Measurements from ENCODE around the gene HDLBP.
A peak's percentile ranks its signal among the peaks of the same experiment; 100 is the strongest.
"Not testable (repeated sequence)": the region's sequence is repeated elsewhere in the genome, so short reads cannot be mapped to it uniquely, and the experiment has no call there.

The HDLBP gene

DNA sequence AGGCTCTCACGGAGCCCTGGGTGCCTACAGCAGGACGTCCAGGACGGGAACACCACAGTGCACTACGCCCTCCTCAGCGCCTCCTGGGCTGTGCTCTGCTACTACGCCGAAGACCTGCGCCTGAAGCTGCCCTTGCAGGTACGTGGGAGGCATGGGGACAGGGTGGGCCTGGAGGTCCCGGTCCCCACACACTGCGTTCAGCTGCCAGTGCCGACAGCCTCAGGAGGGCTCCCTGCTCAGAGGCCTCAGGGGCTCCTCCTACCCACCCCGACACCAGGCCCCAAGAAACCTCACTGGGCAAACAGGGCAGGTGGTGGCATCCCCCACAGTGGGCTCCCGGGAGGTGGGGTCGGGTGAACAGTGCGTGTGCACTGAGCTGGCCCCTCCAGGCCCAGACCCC, 116.2 kb downstream of the HDLBP start:
- Histone ChIP-seq H3K27me3 (ENCODE audit: insufficient read depth, poor library complexity, severe bottlenecking) (no peaks in the 10 kb centered on the region), H3K4me3 (ENCODE audit: severe bottlenecking) (no peak overlapping the region), H3K9me3 (ENCODE audit: severe bottlenecking) (no peaks in the 10 kb centered on the region), H3K27ac (ENCODE audit: poor library complexity, severe bottlenecking) (no peak overlapping the region), H3K4me1 (ENCODE audit: insufficient read depth, poor library complexity, severe bottlenecking) (no peaks in the 10 kb centered on the region), H3K36me3 (ENCODE audit: low read depth) (no peaks in the 10 kb centered on the region)
- TF ChIP-seq, protein P1, sequence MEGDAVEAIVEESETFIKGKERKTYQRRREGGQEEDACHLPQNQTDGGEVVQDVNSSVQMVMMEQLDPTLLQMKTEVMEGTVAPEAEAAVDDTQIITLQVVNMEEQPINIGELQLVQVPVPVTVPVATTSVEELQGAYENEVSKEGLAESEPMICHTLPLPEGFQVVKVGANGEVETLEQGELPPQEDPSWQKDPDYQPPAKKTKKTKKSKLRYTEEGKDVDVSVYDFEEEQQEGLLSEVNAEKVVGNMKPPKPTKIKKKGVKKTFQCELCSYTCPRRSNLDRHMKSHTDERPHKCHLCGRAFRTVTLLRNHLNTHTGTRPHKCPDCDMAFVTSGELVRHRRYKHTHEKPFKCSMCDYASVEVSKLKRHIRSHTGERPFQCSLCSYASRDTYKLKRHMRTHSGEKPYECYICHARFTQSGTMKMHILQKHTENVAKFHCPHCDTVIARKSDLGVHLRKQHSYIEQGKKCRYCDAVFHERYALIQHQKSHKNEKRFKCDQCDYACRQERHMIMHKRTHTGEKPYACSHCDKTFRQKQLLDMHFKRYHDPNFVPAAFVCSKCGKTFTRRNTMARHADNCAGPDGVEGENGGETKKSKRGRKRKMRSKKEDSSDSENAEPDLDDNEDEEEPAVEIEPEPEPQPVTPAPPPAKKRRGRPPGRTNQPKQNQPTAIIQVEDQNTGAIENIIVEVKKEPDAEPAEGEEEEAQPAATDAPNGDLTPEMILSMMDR (IDR thresholded peaks at IDR 0.05; ENCODE audit: poor library complexity, severe bottlenecking), result no peak
- ATAC-seq (ENCODE audit: low read depth) (no peak), DNase-seq (ENCODE audit: low spot score) (peak; percentile 57)

DNA sequence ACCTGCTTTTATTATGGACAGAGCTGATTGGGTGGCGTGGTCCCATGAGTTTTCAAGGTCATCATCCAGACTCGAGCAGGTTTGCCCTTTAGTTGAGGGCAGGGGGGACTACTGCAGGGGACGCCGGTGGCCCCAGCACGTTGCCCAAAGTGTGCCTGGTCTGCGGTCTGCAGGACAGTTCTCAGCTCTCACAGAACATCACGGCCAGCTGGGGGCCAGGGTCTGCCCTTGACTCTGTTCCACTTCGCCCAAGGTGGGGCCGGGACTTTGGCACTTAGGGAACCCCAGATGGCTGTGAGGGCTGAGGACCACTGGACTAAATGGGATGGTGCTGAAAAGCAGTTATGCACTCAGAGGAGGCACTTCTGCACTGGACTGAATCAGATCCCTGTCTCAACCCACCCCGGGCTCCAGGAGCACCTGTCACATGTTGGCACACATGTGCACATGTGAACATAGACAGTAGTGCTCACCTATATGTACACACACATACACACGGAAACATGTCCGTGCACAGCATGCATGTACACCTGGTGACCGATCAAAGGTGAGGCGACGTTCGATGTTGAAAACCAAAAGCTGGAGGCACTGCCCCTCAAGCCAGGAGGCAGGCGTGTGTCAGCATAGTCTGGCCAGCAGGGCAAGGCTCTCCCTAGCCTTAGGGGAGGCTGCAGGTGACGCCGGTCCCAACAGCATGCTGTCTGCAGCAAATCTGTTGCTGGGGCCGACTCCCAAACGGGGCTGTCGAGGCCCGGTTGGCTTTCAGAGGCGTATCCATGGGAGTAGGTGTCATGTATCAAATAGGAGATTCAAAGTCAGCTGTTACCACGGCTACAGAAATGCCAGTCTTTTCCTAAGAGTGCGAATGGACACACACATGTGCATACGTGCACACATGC, 116.8 kb downstream of the HDLBP start:
- no peaks in the 10 kb centered on the region for H3K36me3 ChIP-seq (ENCODE audit: low read depth)
- DNase-seq (ENCODE audit: low spot score) (no peak), ATAC-seq (ENCODE audit: low read depth) (peak; percentile 13; the same call in 2 of the 3 replicates)
- no peaks in the 10 kb centered on the region for H3K9me3 ChIP-seq (ENCODE audit: severe bottlenecking)
- TF ChIP-seq, protein P1 (IDR thresholded peaks at IDR 0.05; ENCODE audit: poor library complexity, severe bottlenecking), result no peak
- H3K27me3 ChIP-seq (ENCODE audit: insufficient read depth, poor library complexity, severe bottlenecking), result no peaks in the 10 kb centered on the region
- no peak overlapping the region for H3K4me3 ChIP-seq (ENCODE audit: severe bottlenecking)
- no peak overlapping the region for H3K27ac ChIP-seq (ENCODE audit: poor library complexity, severe bottlenecking)
- H3K4me1 ChIP-seq (ENCODE audit: insufficient read depth, poor library complexity, severe bottlenecking), result no peaks in the 10 kb centered on the region

DNA sequence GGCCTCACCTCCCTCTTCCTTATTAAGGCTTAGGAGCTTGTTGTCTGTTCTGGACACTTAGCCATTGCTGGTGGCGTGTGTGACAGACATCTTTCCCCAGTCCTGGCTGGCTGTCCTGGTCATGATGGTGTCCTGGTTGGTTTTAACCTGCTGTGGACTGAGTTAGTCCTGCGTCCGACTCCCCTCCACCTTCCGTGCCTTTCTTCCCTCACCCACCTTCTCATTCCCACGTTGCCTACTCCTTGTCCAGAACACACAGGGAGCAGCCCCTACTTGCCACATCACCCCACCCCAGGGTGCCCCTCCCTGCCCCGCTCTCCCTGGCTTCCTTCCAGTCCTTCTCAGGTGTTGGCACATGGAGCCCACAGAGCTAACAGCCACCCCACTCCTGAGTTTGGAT, 117.5 kb downstream of the HDLBP start:
- H3K27me3 ChIP-seq (ENCODE audit: insufficient read depth, poor library complexity, severe bottlenecking), result no peaks in the 10 kb centered on the region
- no peak overlapping the region for H3K4me3 ChIP-seq (ENCODE audit: severe bottlenecking)
- H3K36me3 ChIP-seq (ENCODE audit: low read depth), result no peaks in the 10 kb centered on the region
- no peaks in the 10 kb centered on the region for H3K4me1 ChIP-seq (ENCODE audit: insufficient read depth, poor library complexity, severe bottlenecking)
- DNase-seq (ENCODE audit: low spot score) (no peak), ATAC-seq (ENCODE audit: low read depth) (no peak)
- TF ChIP-seq, protein P1 (IDR thresholded peaks at IDR 0.05; ENCODE audit: poor library complexity, severe bottlenecking), result no peak
- H3K27ac ChIP-seq (ENCODE audit: poor library complexity, severe bottlenecking), result no peak overlapping the region
- H3K9me3 ChIP-seq (ENCODE audit: severe bottlenecking), result no peaks in the 10 kb centered on the region

GRCh38 chr2:241197246-241197645, 118.2 kb downstream of the HDLBP start:
- not testable (repeated sequence) for H3K36me3 ChIP-seq (ENCODE audit: low read depth); H3K27me3 ChIP-seq (ENCODE audit: insufficient read depth, poor library complexity, severe bottlenecking); H3K9me3 ChIP-seq (ENCODE audit: severe bottlenecking); H3K27ac ChIP-seq (ENCODE audit: poor library complexity, severe bottlenecking); H3K4me3 ChIP-seq (ENCODE audit: severe bottlenecking); H3K4me1 ChIP-seq (ENCODE audit: insufficient read depth, poor library complexity, severe bottlenecking); DNase-seq (ENCODE audit: low spot score); ATAC-seq (ENCODE audit: low read depth)

GRCh38 chr2:241195506-241196130, 119.9 kb downstream of the HDLBP start:
- H3K27me3 ChIP-seq (ENCODE audit: insufficient read depth, poor library complexity, severe bottlenecking), result no peaks in the 10 kb centered on the region
- H3K4me1 ChIP-seq (ENCODE audit: insufficient read depth, poor library complexity, severe bottlenecking), result no peaks in the 10 kb centered on the region
- ATAC-seq (ENCODE audit: low read depth), result no peak
- no peak overlapping the region for H3K4me3 ChIP-seq (ENCODE audit: severe bottlenecking)
- no peaks in the 10 kb centered on the region for H3K9me3 ChIP-seq (ENCODE audit: severe bottlenecking)
- DNase-seq (ENCODE audit: low spot score), result no peak
- TF ChIP-seq, protein P1 (IDR thresholded peaks at IDR 0.05; ENCODE audit: poor library complexity, severe bottlenecking), result no peak
- H3K36me3 ChIP-seq (ENCODE audit: low read depth), result no peaks in the 10 kb centered on the region
- H3K27ac ChIP-seq (ENCODE audit: poor library complexity, severe bottlenecking), result no peak overlapping the region

Data from RWPE2 (cell line).